GM18498 (cell line): Measurements from ENCODE around the gene MUL1.

Experiments
- ATAC-seq: cut with Tn5 transposase; IDR thresholded peaks from one replicate; pipeline ENCODE4 v1.9.1; 2021; ENCODE audit warnings: mild to moderate bottlenecking, moderate library complexity; ENCODE audit not compliant: unreplicated experiment

Gene MUL1

GRCh38 chr1:20485527-20486456 is 22.2 kb downstream of the MUL1 start, which contains the start of gene CAMK2N1:
TSS of gene CAMK2N1 (minus strand) at chr1:20486210. CDS start at chr1:20485379, 831 bp downstream.
- no peak for ATAC-seq

DNA sequence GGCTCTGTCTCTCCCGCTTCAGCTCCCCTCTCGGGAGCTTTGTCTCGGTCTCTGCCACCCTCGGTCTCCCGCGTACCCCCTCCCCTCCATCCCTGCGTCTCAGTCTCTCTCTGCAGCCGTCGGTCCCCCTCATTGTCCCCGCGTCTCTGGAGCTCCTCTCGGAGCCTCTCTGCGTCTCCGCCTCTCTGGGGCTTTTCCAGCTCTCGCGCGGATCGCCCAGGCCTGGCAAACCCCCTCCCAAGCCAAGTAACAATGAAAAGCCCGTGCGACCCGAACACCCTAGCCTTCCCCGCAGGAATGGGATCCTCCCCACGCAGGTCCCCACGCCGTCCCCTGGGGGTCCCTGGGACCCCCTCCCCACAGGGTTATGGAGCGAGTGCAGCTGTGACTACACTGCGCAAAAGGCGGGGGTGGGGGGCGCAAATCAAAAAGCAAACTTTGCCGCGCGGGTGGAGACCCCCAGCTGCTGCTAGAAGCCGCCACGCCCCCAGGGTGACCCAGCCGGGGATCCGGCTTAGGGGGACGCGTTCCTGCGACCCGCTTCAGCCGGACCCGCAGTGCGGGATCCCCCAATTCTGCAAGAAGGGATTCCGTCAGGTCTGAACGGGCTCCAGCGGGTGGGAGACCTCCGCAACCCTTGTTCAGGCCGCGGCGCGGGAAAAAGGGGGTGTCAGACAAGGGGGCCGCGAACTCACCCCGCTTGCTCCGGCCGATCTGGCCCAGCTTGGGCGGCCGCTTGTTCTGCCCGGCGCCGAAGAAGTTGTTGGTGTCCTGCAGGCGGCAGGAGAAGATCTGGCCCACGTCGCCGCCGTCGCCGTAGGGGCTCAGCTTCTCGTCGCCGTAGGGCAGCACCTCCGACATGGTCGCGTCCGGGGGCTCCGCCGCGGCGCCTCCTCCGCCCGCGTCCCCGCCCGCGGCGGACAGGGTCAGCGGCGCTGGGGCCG is 23.2 kb downstream of the MUL1 start:
- ATAC-seq = no peak

GRCh38 chr1:20483833-20484518 is 24.0 kb downstream of the MUL1 start:
- ATAC-seq = no peak

DNA sequence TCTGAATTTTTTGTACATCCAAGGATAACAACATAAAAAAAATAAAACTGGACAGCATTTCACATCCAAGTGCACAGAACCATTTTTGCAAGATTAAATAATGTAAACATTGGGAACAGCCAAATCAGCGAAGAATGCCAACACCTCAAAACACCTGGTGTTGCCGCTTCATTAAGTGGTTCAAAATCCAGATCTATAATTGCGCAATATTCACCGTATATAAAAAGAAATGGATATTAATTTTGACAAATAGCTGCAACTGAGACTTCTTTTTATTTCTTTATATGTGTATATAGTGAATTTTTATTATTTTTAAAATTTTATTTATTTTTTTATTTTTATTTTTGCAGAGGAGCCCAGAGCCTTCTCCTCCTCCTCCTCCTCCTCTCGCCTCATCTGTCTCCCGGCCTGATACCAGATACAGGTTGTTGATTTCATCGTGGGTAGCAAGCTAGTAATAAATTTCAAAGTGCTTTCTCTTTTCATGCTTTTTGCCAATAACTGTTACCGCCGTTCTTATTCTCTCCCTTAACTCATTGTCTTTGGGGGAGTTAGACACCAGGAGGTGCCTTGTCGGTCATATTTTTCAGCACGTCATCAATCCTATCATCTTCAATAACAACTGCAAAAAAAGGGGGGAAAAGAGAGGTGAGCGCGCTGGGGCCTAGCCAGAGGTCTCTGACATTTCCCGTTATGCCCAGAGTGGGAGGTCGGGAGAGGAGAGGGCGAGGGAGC is 24.7 kb downstream of the MUL1 start:
- ATAC-seq = no peak

DNA sequence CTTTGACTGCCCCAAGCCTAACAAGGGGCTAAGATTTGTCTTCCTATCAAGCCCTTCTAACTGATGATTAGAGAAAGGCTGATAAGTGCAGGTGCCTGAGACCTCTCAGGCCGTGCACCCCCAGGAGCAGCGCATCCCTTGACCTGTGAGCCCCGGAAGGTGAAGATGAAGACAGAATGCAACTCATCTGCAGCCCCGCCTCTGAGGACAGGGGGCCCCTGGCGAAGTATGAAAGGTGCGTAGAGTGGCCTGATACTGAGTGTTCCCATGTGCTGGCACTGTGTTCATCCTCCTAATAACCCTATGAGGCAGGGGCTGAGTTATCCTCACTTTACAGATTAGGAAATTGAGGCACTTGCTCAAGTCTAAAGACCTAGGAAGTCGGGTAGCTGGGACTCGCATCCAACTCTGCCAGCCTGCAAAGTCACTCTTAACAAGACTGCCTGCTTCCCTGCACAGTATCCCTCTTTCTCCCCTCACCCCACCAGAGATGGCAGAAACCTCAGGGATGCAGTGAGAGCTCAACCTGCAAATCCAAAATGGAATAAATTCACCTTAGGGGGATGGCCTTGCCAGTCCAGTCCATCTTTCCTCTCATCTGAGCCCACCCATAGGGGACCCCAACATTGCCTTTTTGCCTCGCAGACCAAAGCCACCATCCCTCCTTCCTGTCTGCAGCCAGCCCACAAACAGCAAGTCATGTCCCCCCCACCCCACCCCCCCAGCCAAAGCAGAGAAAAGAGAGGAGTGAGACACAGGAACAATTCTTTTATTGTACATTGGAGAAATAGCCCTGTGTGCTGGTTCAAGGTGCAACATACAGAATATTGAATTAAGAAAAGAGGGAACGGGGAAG is 26.1 kb downstream of the MUL1 start:
- no peak for ATAC-seq

DNA sequence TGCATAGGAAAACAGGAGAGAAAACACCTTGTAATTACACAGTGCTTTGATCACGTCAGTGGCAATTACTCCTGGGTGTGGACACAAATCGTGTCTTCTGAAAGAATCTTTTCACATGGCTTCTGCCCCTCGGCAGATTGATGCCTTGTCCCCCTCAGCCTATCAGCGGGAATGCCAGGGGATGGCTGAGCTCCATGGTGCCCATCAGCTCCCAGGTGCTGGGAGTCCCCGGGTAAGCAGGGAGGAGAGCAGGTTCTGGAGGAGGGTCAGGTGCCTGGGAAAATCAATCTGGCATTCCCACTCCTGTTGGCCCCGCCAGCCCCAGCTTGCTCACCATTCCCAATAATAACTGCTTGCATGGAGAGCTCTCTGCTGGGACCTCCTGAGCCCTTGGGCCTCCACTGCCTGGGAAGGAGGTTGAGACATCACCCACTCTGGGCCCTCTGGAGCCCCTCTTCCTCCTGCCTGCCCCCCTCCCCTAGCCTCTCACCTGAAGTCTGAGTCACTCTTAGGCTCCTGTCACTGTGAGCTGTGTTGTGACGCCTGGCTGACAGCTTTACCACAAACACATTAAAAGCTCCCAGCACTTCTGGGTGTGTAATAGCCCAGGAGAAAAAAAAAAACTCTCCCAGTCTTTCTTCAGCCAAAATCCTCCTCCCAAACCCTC is 26.9 kb downstream of the MUL1 start:
- no peak for ATAC-seq

DNA sequence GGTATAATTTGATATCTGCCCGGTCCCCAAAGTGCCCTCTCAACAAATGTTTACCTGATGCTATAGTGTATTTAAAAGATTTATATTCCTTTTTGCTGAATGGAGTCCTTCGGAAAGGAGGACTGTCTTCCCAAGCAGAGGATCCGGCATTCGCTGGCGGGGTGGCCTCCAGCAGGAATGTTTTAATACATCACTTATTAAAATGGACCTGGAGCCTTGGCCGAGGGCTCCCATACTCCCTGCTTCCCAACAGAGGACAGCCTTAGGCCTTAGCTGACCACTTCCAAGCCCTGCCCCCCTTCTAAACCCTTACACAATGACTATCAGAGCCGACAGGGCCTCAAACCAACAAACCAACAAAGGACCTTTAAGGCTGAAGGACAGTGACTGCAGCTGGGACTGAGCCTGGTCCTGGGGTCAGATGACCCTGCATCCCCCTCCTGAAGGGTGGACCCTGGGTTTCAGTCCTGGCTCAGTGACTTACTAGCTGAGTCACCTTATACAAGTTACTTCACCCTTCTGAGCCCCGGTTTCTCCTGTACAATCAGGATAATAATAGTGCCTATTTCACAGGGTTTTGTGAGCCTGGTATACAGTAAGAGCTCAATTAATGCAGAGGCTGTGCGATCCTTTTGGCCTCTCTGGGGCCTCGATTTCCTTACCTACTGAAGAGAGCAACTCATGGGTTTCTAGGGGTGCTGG is 27.6 kb downstream of the MUL1 start:
- no peak for ATAC-seq

DNA sequence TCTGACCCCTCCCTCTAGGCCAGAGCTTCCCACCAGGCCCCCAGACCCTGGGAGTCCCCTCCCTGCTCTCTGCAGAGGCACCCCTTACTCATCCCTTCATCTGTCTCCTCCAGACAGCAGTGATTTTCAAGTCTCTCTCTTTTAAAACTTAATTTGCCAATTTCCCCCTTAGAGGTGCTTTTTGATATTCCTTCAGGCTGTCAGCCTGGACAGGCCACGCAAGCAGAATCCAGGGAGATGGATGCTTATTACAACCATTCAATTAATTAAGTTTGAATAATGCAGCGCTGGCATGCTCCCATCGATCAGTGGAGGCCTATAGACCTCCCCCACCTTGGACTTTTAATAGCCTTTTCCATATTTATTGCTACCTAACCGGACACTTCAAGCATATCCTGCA is 28.1 kb downstream of the MUL1 start:
- no peak for ATAC-seq

- no peak for ATAC-seq
Measured at GRCh38 chr1:20478057-20478635, 29.8 kb downstream of the MUL1 start.

DNA sequence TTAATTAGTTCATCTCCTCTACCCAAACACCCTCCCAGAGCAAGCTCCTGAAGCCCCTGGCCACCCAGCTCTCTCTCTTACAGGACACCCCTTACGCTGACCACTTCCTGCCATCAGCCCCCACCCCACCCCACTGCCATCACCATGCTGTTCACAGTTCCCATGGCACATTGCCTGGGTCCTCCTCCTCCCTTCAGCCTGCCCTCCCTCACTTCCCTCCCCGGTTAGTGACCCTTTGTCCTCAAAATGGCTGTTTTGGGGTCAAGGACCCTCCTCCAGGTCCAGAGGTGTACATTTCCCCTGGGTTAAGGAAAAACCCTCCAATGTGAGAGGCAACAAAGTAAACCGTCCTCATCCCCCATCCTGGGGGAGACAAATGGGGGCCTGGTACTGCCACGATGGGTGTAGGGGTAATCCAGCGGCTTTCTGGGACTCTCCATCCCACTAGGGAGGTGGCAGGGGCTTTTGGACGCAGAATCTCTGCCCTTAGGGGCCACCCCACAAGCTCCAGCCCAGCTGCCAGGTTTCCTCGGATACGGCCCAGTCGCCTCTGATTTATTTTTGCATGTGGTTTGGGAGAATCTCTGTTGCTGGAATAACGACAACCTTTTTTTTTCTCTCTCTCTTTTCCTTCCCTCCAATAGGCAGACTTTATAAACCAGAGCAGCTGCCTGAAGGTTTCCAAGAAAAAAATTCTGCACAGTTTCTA is 30.4 kb downstream of the MUL1 start:
- ATAC-seq = no peak

GRCh38 chr1:20476265-20477038 is 31.5 kb downstream of the MUL1 start:
- no peak for ATAC-seq

GRCh38 chr1:20474996-20475395 is 33.0 kb downstream of the MUL1 start:
- ATAC-seq = no peak

DNA sequence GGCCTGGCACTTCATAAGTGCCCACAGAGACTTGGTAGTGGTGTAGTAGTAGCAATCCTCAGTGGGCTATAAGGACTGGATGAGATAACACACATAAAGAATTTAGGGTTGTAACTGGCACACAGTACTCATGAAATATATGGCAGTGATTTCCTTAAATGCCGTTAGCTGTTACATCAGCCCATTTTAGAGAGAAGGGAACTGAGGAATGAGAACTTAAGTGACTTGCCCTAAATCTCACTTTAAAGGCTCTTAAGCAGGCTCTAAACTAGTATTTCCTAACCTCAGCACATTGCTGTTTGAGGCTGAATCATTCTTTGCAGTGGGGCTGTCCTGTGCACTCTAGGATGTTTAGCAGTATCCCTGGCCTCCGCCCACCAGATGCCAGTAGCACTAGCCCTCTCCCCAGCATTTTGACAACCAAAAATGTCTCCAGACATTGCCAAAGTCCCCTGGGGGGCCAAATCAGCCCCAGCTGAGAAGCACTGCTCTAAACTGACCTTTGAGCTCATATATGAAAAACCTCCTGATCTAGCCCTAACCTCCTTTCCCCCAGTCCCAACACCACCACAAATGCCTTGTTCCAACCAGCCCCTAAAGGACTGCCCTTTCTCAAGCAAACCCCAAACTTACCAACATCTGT is 33.5 kb downstream of the MUL1 start:
- ATAC-seq = no peak

DNA sequence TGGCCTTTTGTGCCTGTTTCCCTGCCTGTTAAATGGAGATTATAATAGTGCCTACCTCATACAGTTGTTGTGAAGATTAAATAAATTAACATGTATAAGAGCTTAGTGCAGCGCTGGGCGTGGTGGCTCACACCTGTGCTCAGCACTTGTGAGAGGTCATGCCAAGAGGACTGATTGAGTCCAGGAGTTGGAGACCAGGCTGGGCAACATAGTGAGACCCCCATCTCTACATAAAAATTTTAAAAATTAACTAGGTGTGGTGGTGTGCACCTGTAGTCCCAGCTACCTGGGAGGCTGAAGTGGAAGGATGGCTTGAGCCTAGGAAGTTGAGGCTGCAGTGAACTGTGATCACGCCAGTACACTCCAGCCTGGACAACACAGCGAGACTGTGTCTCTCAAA is 34.1 kb downstream of the MUL1 start:
- no peak for ATAC-seq

- ATAC-seq = no peak
Measured at GRCh38 chr1:20472860-20473711, 34.9 kb downstream of the MUL1 start.
